ENCODE data around the gene S100B.

DNA sequence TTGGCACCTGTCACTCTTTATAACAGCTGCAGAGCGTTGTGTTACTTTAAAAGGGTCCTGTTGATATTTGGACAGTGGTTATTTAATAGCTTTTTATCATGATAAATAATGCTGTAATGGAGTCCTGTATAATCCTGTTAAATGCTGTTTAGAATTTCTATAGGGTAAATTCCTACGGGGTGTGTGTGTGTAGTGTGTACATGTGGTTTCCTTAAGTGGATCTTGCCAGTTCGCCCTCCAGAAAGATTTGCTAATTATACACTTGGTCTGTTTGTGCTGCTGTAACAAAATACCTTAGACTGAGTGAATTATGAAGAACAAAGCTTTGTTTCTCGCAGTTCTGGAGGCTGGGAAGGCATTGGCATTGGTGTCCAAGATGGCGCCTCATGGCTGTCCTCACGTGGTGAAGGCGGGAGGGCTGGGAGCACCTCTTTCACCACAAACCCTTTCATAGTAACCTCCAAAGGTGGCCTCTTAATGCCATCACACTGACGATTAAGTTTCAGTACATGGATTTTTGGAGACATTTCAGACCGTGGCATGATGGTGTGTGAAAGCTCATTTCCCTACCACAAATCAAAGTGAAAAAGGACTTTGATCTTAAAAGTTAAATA, 41.8 kb upstream of the S100B start:
- TF ChIP-seq, protein P1, sequence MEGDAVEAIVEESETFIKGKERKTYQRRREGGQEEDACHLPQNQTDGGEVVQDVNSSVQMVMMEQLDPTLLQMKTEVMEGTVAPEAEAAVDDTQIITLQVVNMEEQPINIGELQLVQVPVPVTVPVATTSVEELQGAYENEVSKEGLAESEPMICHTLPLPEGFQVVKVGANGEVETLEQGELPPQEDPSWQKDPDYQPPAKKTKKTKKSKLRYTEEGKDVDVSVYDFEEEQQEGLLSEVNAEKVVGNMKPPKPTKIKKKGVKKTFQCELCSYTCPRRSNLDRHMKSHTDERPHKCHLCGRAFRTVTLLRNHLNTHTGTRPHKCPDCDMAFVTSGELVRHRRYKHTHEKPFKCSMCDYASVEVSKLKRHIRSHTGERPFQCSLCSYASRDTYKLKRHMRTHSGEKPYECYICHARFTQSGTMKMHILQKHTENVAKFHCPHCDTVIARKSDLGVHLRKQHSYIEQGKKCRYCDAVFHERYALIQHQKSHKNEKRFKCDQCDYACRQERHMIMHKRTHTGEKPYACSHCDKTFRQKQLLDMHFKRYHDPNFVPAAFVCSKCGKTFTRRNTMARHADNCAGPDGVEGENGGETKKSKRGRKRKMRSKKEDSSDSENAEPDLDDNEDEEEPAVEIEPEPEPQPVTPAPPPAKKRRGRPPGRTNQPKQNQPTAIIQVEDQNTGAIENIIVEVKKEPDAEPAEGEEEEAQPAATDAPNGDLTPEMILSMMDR (IDR thresholded peaks at IDR 0.05) = no peak
- no peak for TF ChIP-seq EZH2 (IDR thresholded peaks at IDR 0.05; ENCODE audit: borderline replicate concordance, insufficient read depth, low read depth, low read length, poor library complexity, severe bottlenecking)

All from B cell (primary cell).